Globus pallidus (tissue), 1 donor: ENCODE data around the gene CBFA2T3.

ENCODE experiments used
- DNase-seq: peaks from one replicate; pipeline ENCODE4 v3.0.0-alpha.2; 2015; ENCODE audit warnings: low spot score

CBFA2T3 gene

GRCh38 chr16:88875703-88876234 lies 101.2 kb downstream of the CBFA2T3 start:
- DNase-seq = no peak

DNA sequence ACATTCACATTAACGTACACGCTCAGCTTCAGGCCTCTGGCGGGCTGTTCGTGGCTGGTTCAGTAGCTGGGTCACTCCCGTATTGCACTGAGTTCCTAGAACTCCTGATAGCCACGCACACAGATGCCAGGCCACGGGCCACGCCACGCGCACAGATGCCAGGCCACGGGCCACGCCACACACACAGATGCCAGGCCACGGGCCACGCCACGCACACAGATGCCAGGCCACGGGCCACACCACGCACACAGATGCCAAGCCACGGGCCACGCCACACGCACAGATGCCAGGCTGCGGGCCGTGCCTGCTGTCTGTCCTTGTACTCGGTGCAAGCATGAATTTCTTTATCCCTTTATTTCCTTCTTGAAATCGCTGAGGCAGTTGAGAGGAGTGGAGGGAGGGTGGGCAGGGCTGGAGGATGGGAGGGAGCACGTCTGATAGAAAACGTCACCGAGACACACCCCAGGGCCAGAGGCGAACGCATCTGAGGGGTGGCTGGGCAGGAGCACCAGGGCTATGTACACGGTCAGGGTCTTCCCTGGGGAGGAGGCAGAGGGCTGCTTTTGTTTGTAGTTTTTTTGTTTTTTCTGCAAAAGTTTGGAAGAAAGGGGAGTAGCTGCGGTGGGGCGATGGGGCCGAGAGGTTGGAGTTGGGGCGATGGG lies 101.9 kb downstream of the CBFA2T3 start:
- no peak for DNase-seq

- DNase-seq = no peak
Measured at GRCh38 chr16:88872650-88873331, 104.2 kb downstream of the CBFA2T3 start.

- no peak for DNase-seq
Measured at GRCh38 chr16:88871730-88872416, 105.1 kb downstream of the CBFA2T3 start.

DNA sequence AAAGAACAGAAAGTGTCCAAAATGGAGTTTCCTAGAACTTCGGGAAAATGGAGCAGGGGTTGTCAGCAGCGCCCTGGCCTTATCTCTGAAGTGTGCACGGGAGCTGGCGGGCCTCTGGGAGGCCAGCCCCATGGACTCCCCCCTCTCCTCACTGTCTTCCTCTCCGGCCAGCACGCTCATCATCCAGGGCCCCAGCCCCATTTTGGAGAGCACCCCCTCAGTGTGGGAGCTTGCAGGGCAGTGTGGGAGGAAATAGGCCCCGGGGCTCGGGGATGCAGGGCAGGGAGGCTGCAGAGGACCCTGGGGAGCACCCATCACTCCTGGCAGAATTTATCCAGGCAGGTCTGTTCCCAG lies 105.7 kb downstream of the CBFA2T3 start:
- DNase-seq = no peak

- no peak for DNase-seq
Measured at GRCh38 chr16:88870608-88871348, 106.2 kb downstream of the CBFA2T3 start.

DNA sequence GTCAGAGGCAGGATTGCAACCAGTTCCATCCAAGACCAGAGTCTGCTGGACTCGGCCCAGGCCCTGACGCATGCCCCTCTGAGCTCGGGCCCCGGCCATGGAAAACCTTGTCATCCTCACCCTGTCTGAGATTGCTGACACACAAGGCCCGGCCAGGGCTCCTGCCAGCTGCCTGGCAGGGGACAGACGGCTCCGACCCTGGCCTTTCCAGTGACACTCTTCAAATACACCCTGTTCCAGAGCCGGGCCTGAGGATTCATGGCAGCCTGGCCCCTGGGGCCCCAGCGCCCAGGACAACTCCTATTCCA lies 107.4 kb downstream of the CBFA2T3 start:
- no peak for DNase-seq

DNA sequence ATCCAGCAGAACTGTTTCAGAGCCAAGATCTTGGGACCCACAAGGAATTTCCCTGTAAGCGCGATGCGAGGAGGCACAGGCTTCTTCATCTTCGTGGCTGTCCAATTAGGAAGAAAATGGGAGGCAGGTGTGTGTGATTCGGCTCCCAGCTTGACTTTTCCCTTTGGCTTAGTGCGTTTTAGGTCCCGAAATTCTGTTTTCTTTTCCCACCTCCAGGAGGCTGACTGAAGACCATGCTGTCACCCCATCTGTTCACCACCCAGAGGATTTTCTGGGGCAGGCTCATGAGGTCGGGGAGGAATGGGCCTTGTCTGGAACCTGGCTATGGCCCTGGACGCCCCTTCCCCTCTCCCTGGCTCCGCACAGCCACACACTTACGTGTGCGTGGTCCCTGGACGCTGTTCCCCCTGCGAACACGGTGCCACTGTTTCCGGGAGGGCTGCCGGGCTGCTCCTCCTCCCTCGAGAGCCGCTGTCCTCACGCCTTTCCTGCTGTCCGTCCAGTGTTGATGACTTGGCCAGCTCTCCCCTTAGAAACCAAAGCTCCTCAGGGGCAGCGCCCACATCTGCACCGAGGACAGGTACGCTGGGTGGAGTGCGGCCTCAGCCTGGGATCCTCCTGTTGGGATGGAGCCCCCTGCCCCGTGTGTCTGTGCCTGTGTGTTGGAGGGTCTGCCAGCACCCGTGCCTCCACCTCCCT lies 107.9 kb downstream of the CBFA2T3 start:
- DNase-seq = no peak

DNA sequence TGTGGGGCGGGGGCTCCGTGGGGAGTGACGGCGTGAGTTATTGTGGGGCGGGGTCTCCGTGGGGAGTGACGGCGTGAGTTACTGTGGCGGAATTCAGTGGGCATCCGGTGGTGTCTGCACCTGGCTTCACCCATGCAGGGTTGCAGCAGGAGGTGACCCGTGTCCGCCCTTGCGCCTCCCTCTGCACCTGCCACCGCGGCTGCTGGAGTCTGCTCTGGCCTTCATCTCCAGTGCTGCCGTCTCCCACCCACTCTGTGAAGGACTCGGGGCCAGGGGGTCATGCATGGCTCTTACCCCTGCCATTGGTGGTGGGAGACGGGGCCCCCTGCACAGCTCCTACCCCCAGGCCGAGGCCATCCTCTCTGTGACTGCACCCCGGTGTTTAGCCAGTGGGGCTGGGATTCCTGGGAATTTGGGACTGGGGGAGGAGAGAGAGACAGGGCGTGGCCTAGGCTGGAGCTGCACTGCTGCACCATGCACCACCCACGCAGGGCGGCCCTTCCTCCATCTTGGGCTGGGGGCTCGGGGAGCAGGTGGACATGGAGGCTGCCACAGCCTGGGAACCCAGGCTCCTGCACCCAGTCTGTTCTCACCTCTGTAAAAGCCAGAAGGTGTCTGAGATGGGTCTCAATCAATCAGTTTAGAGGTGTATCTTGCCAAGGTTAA lies 109.3 kb downstream of the CBFA2T3 start:
- DNase-seq = no peak

- DNase-seq = no peak
Measured at GRCh38 chr16:88866151-88866920, 110.7 kb downstream of the CBFA2T3 start, which contains the start of gene PABPN1L. TSS of gene PABPN1L (minus strand) at chr16:88866660. CDS start at chr16:88866606, 54 bp downstream.

- no peak for DNase-seq
Measured at GRCh38 chr16:88865742-88866141, 111.3 kb downstream of the CBFA2T3 start.

GRCh38 chr16:88865310-88865709 lies 111.7 kb downstream of the CBFA2T3 start:
- DNase-seq = no peak

DNA sequence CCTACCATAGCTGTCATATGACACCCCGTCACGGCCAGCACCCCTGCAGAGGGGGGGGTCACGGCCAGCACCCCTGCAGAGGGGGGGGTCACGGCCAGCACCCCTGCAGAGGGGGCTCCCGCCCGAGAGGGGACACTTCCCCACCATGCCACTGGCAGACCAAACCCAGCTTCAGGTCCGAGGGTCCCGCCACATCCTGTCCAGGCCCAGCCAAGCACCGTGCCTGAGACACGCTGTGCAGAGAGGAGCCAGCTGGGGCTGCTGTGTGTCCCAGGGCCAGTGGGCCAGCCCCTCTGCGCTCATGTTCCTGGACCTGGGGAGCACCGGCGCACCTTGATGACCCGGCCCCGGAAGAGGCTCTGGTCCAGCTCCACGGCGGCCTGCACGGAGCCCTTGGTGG lies 112.5 kb downstream of the CBFA2T3 start:
- no peak for DNase-seq

DNA sequence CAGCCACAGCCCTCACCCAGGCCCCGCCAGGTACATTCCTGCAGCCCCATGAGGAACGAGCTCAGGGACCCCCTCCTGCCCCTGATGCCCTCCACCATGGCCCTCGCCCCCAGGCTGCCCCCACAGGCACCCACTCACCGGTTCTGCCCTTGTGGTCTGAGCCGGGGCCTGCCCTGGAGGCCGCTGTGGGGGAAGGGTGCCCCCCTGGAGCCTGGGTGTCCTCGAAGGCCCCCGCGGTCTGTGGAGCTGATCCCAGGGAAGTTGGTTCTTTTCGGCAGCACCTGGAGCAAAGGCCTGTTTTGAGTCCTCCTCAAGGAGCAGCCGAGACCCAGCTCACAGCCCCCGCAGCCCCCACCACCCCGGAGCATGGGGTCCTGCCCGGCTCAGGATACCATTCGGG lies 112.9 kb downstream of the CBFA2T3 start:
- no peak for DNase-seq

- DNase-seq = no peak
Measured at GRCh38 chr16:88863426-88863825, 113.6 kb downstream of the CBFA2T3 start.

- DNase-seq = no peak
Measured at GRCh38 chr16:88862968-88863367, 114.0 kb downstream of the CBFA2T3 start.

DNA sequence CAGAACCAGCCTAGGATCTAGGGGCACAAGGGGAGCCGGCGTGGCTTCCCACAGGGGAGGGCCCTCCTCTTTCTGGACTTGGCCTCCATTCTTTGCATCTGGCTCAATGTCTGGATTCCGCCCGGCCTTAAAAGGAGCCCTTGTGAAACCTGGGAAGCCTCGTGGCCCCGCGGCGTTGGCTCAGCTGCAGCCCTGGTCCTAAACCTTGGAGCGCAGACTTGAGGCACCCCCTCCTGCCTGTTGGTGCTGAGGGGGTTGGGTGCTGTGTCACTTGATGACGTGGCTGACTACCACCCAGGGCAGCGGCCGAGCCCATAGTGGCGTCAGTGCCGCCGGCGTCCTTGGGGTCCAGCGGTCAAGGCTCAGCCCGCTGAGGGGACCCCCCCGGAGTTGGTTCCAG lies 115.6 kb downstream of the CBFA2T3 start:
- no peak for DNase-seq

DNA sequence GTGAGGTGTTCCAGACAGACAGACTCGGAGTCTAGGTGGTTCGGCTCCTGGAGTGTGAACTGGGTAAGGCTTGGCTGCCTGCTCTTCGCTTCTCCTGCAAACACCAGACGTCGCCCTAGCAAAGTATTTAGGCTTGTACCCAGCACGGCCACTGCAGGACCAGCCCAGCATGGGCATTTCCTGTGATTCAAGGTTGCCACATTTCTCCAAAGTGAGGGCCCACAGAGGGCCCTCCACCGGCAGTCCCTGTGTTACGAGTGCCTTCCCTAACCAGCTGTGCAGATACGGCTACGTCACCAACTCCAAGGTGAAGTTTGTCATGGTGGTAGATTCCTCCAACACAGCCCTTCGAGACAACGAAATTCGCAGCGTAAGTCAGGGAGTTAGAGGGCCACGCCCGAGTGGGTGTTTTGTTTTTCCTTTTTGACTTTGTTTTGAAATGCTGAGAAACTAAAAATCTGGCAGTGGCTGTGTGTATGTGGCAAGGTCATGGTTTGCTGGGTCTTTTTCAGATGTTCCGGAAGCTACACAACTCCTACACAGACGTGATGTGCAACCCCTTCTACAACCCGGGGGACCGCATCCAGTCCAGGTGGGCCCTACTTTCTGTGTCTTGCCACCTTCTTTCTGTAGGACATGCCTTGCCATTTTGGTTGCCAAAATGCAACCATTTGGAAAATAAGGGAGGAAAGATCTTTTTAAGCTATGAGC lies 117.5 kb downstream of the CBFA2T3 start:
- no peak for DNase-seq

GRCh38 chr16:88857728-88858339 lies 119.2 kb downstream of the CBFA2T3 start:
- peak; percentile 85 for DNase-seq
